NCI-H1105 treated with DMSO at 0.1 percent for 48 hours (cell line): Measurements from ENCODE around the gene ARHGAP42.

Experiments used
- DNase-seq: peaks from one replicate; lab custom pipeline; 2025; lab: John Stamatoyannopoulos, UW

Gene ARHGAP42

DNA sequence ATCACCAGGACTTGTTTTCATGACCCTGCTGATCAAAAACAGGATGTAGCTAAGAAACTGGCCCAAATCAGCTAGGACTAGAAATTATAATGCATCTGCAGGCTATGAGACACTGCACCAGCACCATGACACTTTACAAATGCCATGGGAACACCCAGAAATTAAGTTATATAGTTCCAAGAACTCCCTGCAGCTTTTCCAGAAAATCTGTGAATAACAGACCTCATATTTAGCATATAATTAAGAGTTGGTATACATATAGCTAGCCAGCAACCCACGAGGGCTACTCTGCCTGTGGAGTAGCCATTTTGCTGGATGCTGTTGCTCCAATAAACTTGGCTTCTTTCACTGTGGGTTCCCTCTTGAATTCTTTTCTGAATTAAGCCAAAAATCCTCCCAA is 341.6 kb downstream of the ARHGAP42 start:
- DNase-seq: no peak

DNA sequence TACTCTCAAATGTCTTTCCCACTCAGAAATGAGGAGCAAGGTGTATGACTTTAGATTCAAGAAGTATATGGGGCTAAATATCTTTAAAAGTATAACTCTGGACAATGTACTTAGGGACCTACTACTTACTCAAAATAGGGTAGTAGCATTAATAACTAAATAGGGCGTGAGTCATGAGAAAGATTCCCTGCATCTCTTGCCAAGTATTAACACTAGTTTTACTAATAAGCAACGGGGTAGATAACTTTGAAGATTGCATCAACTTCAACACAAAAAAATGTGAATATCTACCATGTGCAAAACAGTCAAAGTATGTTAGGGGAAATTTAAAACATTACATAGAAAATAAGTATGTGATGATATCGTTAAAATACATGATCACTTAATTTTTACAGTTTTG is 342.9 kb downstream of the ARHGAP42 start:
- no peak for DNase-seq

- DNase-seq: no peak
Measured at GRCh38 chr11:101030692-101031091, 343.6 kb downstream of the ARHGAP42 start.

DNA sequence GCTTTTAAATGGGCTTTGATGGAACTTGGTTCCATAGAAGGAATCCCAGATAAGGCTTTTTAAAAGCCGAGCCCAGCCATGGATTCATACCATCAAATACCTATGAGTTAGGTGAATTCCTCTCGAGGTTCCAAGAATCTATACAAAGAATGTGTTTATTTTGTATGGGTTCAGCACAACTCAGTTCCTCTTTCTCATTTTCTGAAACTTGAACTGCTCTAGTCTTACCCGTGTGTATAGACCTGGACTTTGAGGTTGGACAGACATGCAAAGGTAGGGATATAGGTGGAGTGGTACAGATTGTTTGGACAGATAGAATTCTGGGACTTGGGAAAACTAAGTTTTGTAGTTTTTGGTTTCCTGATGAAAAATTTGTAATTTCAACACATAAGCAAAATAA is 344.6 kb downstream of the ARHGAP42 start:
- DNase-seq: no peak

DNA sequence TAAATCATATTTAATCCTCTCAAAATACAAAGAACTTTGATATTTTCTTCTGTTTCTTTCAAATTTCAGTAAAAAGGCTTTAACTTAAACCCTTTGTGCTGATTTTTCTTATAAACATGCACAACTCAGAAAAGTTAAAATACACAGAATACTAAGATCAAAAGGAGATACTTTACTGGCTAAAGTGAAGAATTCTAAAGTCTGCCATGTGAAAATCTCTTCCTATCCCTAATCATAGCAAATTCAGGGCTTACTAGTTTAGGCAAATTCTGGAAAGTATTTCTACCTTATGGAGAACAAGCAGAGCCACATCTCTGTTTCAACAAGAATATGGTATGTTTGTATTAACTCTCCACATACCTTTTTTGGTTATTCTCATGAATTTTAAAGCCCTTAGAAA is 345.9 kb downstream of the ARHGAP42 start:
- no peak for DNase-seq

GRCh38 chr11:101034076-101034475 is 347.0 kb downstream of the ARHGAP42 start:
- DNase-seq: no peak

GRCh38 chr11:101035872-101036271 is 348.8 kb downstream of the ARHGAP42 start:
- no peak for DNase-seq
